Body of pancreas (tissue), 4 donors: ENCODE results near the gene RDH14. TPM values are rescaled to one million over a fixed set of nuclear protein-coding genes. Genes with fewer than 3 reads are reported as not detected.

ENCODE experiments used
- ATAC-seq: fragments of 150-250 bp; one replicate; pipeline ENCODE4 v1.9.1; 2016
- DNase-seq, 4 donors: peaks; one replicate each; pipeline ENCODE4 v3.0.0-alpha.2; 2019
- H3K27ac ChIP-seq, 4 donors: fragments of 200-600 bp; sonication (generic); 1 replicate in 3 of 4; 2 replicates in 1 of 4; pipeline versions ENCODE4 v1.5.1 to v1.6.1; 2016 to 2019; ENCODE audit warnings: mild to moderate bottlenecking in 1 of 4, mixed read lengths in 1 of 4, moderate library complexity in 1 of 4
- H3K27me3 ChIP-seq, 2 donors: fragments of 200-600 bp; sonication (generic); one replicate each; pipeline ENCODE4 v1.6.0; 2016; ENCODE audit warnings: mild to moderate bottlenecking in 1 of 2
- H3K36me3 ChIP-seq, 2 donors: fragments of 200-600 bp; sonication (generic); replicated peaks in 1 of 2; 2 replicates each; pipeline ENCODE4 v1.5.1; 2016; ENCODE audit warnings: low read depth in 2 of 2; ENCODE audit not compliant: insufficient read depth in 1 of 2
- H3K4me1 ChIP-seq: fragments of 200-600 bp; sonication (generic); one replicate; pipeline ENCODE4 v1.6.0; 2016
- H3K4me3 ChIP-seq, 2 donors: fragments of 200-600 bp; sonication (generic); 1 replicate in 1 of 2; 2 replicates in 1 of 2; pipeline ENCODE4 v1.5.1; 2016 to 2019
- H3K9me3 ChIP-seq, 3 donors: fragments of 200-600 bp; sonication (generic); 1 replicate in 2 of 3; 2 replicates in 1 of 3; pipeline ENCODE4 v1.5.1; 2016
- POLR2A ChIP-seq, 3 donors: fragments of 450-650 bp; IDR thresholded peaks; one replicate each; pipeline ENCODE4 v1.6.1; 2016; ENCODE audit warnings: antibody characterized with exemption in 3 of 3, mild to moderate bottlenecking in 2 of 3
- WGBS, 2 donors: methylation state at CpG; one replicate each; pipeline ENCODE4 v1.1.5; 2017; 5-methylcytosine and 5-hydroxymethylcytosine counted together
- intact Hi-C: fragments of 100-400 bp; cut with DNase I; formaldehyde crosslinking; loops from one replicate; pipeline ENCODE4 v1.15.1; 2023
- total RNA-seq, 2 donors: library from RNA; depleted of rRNA; stranded (reverse); fragments of >200 nt; gene quantifications; one replicate each; pipeline ENCODE4 v1.1.0, GENCODE V29; 2016
- TF ChIP-seq, protein P1 (sequence below), 7 experiments: fragments of 450-650 bp in 4 of 7; fragments of 200-600 bp in 3 of 7; sonication (generic) in 3 of 7; IDR thresholded peaks; one replicate each; pipeline ENCODE4 v1.5.1; 2016 to 2019; ENCODE audit warnings: antibody characterized with exemption in 7 of 7

RDH14 gene
- total RNA-seq, 2 donors from 2014 or later, result 11.9 to 18.4 TPM

DNA sequence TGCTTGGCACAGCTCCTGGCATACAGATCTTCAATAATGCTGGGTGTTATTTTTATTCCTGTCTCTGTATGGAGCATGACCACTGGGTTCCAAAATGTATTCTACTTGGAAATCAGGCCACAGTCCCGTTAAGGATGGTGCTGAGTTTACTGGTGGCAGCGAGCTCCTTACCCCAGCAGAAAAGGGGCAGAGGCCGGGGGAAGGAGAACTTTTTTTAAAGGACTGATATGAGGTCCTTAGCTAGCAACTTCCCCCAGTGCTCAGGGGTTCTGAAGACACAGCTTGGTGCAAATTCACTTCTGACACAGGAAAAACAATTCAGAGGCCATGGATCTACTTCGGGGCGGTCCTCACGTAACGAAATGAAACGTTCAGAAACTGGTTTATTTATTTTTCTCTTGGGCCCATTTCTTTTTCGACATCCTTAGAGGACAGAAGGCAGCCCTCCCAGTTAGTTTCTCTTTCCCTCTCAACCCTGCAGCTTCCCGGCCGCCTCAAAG lies 872 bp downstream of the RDH14 start:
- TF ChIP-seq, protein P1, sequence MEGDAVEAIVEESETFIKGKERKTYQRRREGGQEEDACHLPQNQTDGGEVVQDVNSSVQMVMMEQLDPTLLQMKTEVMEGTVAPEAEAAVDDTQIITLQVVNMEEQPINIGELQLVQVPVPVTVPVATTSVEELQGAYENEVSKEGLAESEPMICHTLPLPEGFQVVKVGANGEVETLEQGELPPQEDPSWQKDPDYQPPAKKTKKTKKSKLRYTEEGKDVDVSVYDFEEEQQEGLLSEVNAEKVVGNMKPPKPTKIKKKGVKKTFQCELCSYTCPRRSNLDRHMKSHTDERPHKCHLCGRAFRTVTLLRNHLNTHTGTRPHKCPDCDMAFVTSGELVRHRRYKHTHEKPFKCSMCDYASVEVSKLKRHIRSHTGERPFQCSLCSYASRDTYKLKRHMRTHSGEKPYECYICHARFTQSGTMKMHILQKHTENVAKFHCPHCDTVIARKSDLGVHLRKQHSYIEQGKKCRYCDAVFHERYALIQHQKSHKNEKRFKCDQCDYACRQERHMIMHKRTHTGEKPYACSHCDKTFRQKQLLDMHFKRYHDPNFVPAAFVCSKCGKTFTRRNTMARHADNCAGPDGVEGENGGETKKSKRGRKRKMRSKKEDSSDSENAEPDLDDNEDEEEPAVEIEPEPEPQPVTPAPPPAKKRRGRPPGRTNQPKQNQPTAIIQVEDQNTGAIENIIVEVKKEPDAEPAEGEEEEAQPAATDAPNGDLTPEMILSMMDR (IDR thresholded peaks at IDR 0.05), result no peak
- TF ChIP-seq POLR2A (IDR thresholded peaks at IDR 0.05), result no peak
- Histone ChIP-seq H3K9me3 (no peaks in the 10 kb centered on the region), H3K27ac (peak overlapping the region; percentile 84 to 97 (median 96)), H3K4me1 (peaks cover 28% of the 10 kb centered on the region), H3K4me3 (peak overlapping the region; percentile 48 to 53), H3K36me3 (peaks cover 0 to 3% of the 10 kb centered on the region in 2 donors), H3K27me3 (no peaks in the 10 kb centered on the region)
- no peak for ATAC-seq
- intact Hi-C loops, result no loop called here
- 0 to 3% methylated on average over 11 of the region's 11 CpGs for WGBS, 2 donors
- no peak for DNase-seq

DNA sequence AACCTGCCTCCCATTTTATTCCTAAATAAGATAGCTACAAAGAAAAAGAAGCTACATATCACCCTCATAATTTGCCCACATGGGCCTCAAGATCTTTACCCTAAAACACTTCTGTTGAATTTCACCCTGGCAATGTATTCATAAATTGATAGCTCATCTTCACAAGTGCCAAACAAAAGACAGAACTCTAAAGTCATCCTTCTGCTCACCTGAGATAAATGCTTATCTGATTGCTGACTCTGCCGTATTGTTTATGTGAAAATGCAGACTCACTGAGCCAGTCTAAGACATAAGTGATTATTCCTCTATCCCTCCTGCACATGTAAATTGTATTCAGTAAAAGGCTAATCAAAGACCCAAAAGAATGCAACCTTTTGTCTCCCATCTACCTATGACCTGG lies 2.0 kb downstream of the RDH14 start:
- Histone ChIP-seq H3K4me1 (peaks cover 28% of the 10 kb centered on the region), H3K9me3 (no peaks in the 10 kb centered on the region), H3K4me3 (no peak overlapping the region), H3K36me3 (peaks cover 0 to 3% of the 10 kb centered on the region in 2 donors), H3K27ac (no peak overlapping the region), H3K27me3 (no peaks in the 10 kb centered on the region)
- intact Hi-C loops, result no loop called here
- WGBS, 2 donors, result 40 to 50% methylated on average over 1 of the region's 1 CpG
- ATAC-seq, result no peak
- DNase-seq, result no peak
- TF ChIP-seq, protein P1 (IDR thresholded peaks at IDR 0.05), result no peak

DNA sequence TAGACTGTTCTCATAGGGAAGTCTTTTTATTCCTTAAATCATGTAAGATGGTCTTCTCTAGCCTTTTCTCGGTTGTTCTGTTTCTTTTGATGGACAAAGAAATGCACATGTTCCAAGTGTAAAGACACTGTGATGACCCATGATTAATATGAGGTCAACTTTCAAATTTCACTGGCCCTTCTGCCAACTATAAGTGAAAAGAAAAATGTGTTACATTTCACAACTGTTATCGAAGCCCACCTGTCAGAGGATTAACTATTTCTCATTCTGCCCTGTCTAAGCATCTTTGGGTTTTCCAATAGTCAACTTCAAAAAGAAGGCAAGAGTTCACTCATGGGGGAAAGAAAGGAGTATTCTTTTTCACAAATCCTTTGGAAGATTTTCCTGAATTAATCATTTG lies 3.3 kb downstream of the RDH14 start:
- ATAC-seq (no peak), DNase-seq (no peak)
- Histone ChIP-seq H3K4me1 (peaks cover 40% of the 10 kb centered on the region), H3K36me3 (peaks cover 0 to 3% of the 10 kb centered on the region in 2 donors), H3K9me3 (no peaks in the 10 kb centered on the region), H3K4me3 (no peak overlapping the region), H3K27ac (no peak overlapping the region), H3K27me3 (no peaks in the 10 kb centered on the region)
- intact Hi-C loops, result no loop called here
- no peak for TF ChIP-seq POLR2A (IDR thresholded peaks at IDR 0.05)
- TF ChIP-seq, protein P1 (IDR thresholded peaks at IDR 0.05), result no peak
- 70 to 72% methylated on average over 2 of the region's 2 CpGs for WGBS, 2 donors

DNA sequence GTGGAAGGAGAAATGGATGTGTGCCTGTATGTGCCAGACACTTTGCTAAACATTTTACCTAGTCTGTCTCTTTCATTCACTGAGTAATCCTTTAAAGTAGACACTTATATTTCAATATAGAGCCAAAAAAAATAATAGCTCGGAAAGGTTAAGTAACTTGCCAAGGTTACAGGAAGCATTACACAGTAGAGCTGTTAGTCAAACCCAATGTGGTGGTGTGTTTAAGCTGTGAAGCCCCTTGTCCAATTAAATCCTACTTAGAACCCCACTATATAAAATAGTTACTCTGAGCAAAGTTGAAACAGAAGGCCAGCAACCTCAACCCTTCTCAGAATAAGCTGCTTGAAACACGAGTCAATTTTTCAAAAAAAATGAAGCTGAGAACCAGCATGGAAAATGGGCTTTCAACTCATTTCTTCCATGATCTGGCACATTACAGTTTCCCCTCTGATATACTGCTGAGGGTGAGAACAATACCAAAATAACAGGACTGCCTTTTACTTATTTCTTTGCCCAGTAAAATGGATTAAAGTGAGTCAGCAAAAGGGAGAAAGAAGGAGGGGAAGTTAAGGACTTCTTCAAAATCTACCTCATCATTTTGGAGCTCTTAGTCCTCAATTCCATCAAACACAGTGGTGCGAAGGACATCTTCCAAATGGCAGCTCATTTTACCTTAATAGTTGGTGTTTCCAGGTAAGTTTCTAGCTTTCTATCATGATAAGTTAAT lies 7.9 kb downstream of the RDH14 start:
- Histone ChIP-seq H3K27me3 (no peaks in the 10 kb centered on the region), H3K27ac (no peak overlapping the region), H3K4me3 (no peak overlapping the region), H3K4me1 (peaks cover 41% of the 10 kb centered on the region), H3K9me3 (no peaks in the 10 kb centered on the region), H3K36me3 (peaks cover 0 to 3% of the 10 kb centered on the region in 2 donors)
- intact Hi-C loops, result no loop called here
- 70 to 72% methylated on average over 3 of the region's 3 CpGs for WGBS, 2 donors
- TF ChIP-seq, protein P1 (IDR thresholded peaks at IDR 0.05), result no peak
- TF ChIP-seq POLR2A (IDR thresholded peaks at IDR 0.05), result no peak
- ATAC-seq (no peak), DNase-seq (no peak)

DNA sequence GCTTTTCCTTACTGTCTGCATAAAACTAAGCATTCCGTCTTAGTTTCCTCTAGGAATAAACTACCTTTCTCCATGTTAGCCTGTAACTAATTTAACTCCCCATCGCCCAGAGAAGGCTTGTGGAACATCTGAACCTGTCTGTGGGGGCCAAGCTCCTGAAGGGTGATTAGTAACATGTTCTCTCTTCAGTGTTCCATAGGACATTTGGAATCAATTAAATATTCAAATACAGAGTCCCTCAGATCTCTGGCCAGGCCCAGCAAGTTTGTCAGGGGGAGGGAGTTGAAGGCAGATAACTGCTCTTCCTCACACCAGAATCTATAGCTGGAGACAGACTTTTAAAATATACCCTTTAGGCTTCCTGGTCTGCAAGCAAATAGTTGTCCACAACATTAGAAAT lies 8.8 kb downstream of the RDH14 start:
- Histone ChIP-seq H3K4me3 (no peak overlapping the region), H3K27ac (no peak overlapping the region), H3K27me3 (no peaks in the 10 kb centered on the region), H3K9me3 (no peaks in the 10 kb centered on the region), H3K36me3 (peaks cover 0 to 3% of the 10 kb centered on the region in 2 donors), H3K4me1 (peaks cover 40% of the 10 kb centered on the region)
- DNase-seq (no peak), ATAC-seq (no peak)
- no peak for TF ChIP-seq POLR2A (IDR thresholded peaks at IDR 0.05)
- TF ChIP-seq, protein P1 (IDR thresholded peaks at IDR 0.05), result no peak
- intact Hi-C loops, result no loop called here
- 79 to 82% methylated on average over 2 of the region's 2 CpGs for WGBS, 2 donors
